ENCODE measurements around the gene TNFRSF4.

DNA sequence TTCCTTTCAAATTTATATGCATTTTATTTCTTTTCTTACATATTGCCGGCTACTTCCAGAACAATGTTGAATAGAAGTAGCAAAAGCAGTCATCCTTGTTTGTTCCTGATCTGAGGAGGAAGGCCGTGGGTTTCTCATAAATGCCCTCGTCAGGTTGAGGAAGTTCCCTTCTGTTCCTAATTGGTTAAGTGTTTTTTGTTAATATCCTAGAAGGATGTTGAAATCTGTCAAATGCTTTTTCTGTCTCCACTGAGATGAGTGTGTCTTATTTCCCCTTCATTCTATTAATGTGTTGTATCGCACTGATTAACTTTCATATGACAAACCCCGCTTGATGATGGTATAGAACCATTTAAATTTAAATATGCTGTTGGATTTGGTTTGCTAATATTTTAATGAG lies 24.8 kb downstream of the TNFRSF4 start:
- no peak for TF ChIP-seq POLR2A (IDR thresholded peaks at IDR 0.05)
- TF ChIP-seq CTCF (IDR thresholded peaks at IDR 0.05) = no peak

All from thyroid gland (tissue), 4 donors.